HAP-1 (cell line): Measurements from ENCODE around the gene FOXP1.
"Not testable (repeated sequence)": the region's sequence is repeated elsewhere in the genome, so short reads cannot be mapped to it uniquely, and the experiment has no call there.

Experiments used
- DNase-seq, 2 experiments: peaks; one replicate each; pipeline ENCODE4 v3.0.0-alpha.2; 2016 to 2020; ENCODE audit warnings: low spot score in 2 of 2
- H3K27me3 ChIP-seq: fragments of 250-450 bp; sonication (Bioruptor Pico); 2 replicates; pipeline ENCODE4 v1.5.1; 2020; ENCODE audit warnings: low read depth, mild to moderate bottlenecking, moderate library complexity
- H3K36me3 ChIP-seq: fragments of 250-450 bp; sonication (Bioruptor Pico); replicated peaks from 2 replicates; pipeline ENCODE4 v1.5.1; 2020; ENCODE audit warnings: mild to moderate bottlenecking
- H3K4me1 ChIP-seq: fragments of 250-450 bp; sonication (Bioruptor Pico); 2 replicates; pipeline ENCODE4 v1.5.1; 2020; ENCODE audit warnings: mild to moderate bottlenecking
- H3K4me3 ChIP-seq: fragments of 250-450 bp; sonication (Bioruptor Pico); 2 replicates; pipeline ENCODE4 v1.5.1; 2020; ENCODE audit warnings: mild to moderate bottlenecking, moderate library complexity
- H3K9me3 ChIP-seq: fragments of 250-450 bp; sonication (Bioruptor Pico); 2 replicates; pipeline ENCODE4 v1.5.1; 2020; ENCODE audit warnings: mild to moderate bottlenecking, moderate library complexity
- in situ Hi-C: fragments of 300-500 bp; cut with MboI; formaldehyde crosslinking; loops from 3 replicates; pipeline ENCODE4 v1.14.3; 2020; ENCODE audit warnings: low sequenced_read_pairs, inconsistent platforms, mixed read lengths

The FOXP1 gene

DNA sequence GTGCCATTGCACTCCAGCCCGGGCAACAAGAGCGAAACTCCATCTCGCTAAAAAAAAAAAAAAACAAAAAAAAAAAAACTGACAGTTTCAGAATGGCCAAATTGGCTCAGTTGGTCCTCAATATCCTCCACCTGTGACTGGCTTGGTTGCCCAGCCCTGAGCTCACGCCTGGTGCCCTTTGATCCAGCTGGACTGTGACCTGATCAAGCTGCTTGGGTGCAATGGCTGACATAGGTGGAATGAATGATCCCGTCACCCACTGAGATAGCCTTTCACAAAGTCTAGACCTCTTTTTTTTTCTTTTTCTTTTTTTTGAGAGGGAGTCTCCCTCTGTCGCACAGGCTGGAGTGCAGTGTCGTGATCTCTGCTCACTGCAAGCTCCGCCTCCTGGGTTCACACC lies 254.6 kb downstream of the FOXP1 start:
- Histone ChIP-seq H3K9me3 (no peaks in the 10 kb centered on the region), H3K36me3 (no peaks in the 10 kb centered on the region), H3K4me1 (no peaks in the 10 kb centered on the region), H3K4me3 (no peak overlapping the region), H3K27me3 (no peaks in the 10 kb centered on the region)
- no peak for DNase-seq
- in situ Hi-C loops = no loop called here

DNA sequence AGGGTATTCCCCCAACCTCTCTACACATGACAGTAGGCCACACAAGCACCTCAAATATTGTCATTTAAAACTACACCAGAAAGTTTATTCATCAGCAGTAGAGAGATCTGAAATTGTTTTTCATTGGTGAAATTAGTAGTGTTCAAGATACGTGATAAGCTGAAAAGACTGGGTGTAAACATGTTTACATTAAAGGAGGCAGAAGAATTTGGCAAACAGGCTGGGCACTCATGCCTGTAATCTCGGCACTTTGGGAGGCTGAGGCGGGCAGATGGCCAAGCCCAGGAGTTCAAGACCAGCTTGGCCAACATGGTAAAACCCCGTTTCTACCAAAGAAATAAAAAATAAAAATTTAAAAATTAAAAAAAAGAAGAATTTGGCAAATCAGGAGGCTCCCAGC lies 255.6 kb downstream of the FOXP1 start:
- Histone ChIP-seq H3K4me1 (no peaks in the 10 kb centered on the region), H3K36me3 (no peaks in the 10 kb centered on the region), H3K27me3 (no peaks in the 10 kb centered on the region), H3K4me3 (no peak overlapping the region), H3K9me3 (no peaks in the 10 kb centered on the region)
- in situ Hi-C loops = no loop called here
- no peak for DNase-seq

DNA sequence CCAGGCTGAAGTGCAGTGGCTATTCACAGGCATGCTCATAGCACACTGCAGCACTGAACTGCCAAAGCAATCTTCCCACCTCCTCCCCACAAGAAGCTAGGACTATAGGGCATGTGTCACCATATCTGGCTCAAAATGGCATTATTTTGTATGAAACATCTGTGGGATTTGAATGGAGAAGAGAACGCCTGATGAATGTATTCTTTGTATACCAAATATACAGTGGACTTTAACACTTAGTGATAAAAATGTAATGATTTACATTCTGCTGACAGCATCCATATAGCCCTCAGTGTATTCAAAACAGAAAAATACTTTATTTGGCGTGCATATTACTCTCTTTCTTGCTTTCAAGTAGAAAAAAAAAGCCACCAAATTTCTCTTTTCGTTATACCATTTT lies 257.8 kb downstream of the FOXP1 start:
- Histone ChIP-seq H3K27me3 (no peaks in the 10 kb centered on the region), H3K4me3 (no peak overlapping the region), H3K9me3 (no peaks in the 10 kb centered on the region), H3K4me1 (no peaks in the 10 kb centered on the region), H3K36me3 (no peaks in the 10 kb centered on the region)
- DNase-seq = no peak
- in situ Hi-C loops = no loop called here

- in situ Hi-C loops = not testable (repeated sequence)
Observed at GRCh38 chr3:71324224-71324623, 259.3 kb downstream of the FOXP1 start.

DNA sequence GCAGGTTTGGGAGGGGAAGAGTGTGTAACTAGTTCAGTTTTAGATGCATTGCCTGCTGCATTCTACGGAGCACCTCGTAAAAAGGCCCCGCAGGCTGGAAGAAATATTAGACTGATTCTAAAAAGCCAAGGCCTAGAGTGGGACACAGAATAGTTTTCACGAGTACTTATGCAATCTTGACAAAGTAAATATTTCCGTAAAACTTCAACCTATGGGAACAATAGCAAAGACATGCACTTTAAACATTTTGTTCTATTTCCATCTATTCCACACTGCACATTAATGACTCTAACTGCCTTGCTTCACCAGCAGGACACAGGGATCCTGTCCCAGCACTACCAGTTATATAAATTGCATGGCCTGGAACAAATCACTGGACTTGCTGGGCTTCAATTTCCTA lies 260.0 kb downstream of the FOXP1 start:
- Histone ChIP-seq H3K36me3 (no peaks in the 10 kb centered on the region), H3K4me3 (no peak overlapping the region), H3K9me3 (no peaks in the 10 kb centered on the region), H3K4me1 (no peaks in the 10 kb centered on the region), H3K27me3 (no peaks in the 10 kb centered on the region)
- DNase-seq = no peak
- in situ Hi-C loops = no loop called here

More at GRCh38 chr3:71324224-71324623, 259.3 kb downstream of the FOXP1 start:
- not testable (repeated sequence) for H3K27me3 ChIP-seq, DNase-seq, H3K4me1 ChIP-seq, H3K4me3 ChIP-seq, H3K36me3 ChIP-seq, H3K9me3 ChIP-seq

DNA sequence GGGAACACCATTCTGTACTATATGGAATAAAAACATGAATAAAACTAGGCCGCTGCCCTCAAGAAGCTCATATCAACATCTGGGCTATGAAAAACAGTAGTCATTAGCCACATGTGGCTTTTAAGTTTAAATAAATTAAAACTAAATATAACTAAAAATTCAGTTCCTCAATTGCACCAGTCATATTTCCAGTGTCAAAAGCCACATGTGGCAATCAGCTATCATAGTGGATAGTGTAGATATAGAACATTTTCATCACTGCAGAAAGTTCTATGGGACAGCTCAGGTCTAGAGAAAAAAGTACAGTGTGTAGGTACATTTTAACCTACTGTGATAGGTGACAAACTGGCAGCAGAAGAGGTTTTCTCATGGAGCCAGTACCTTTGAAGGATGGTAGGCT lies 261.4 kb downstream of the FOXP1 start:
- Histone ChIP-seq H3K4me1 (no peaks in the 10 kb centered on the region), H3K36me3 (no peaks in the 10 kb centered on the region), H3K4me3 (no peak overlapping the region), H3K9me3 (no peaks in the 10 kb centered on the region), H3K27me3 (no peaks in the 10 kb centered on the region)
- DNase-seq = no peak
- in situ Hi-C loops = no loop called here

- H3K27me3 ChIP-seq = no peaks in the 10 kb centered on the region
- H3K9me3 ChIP-seq = no peaks in the 10 kb centered on the region
- no peaks in the 10 kb centered on the region for H3K36me3 ChIP-seq
- no peak for DNase-seq
- in situ Hi-C loops = no loop called here
- no peak overlapping the region for H3K4me3 ChIP-seq
- H3K4me1 ChIP-seq = no peaks in the 10 kb centered on the region
Observed at GRCh38 chr3:71319771-71320170, 263.8 kb downstream of the FOXP1 start.

- no peak for DNase-seq
- Histone ChIP-seq H3K4me3 (no peak overlapping the region), H3K4me1 (no peaks in the 10 kb centered on the region), H3K27me3 (no peaks in the 10 kb centered on the region), H3K36me3 (no peaks in the 10 kb centered on the region), H3K9me3 (no peaks in the 10 kb centered on the region)
- in situ Hi-C loops = no loop called here
Observed at GRCh38 chr3:71318458-71318827, 265.1 kb downstream of the FOXP1 start.

DNA sequence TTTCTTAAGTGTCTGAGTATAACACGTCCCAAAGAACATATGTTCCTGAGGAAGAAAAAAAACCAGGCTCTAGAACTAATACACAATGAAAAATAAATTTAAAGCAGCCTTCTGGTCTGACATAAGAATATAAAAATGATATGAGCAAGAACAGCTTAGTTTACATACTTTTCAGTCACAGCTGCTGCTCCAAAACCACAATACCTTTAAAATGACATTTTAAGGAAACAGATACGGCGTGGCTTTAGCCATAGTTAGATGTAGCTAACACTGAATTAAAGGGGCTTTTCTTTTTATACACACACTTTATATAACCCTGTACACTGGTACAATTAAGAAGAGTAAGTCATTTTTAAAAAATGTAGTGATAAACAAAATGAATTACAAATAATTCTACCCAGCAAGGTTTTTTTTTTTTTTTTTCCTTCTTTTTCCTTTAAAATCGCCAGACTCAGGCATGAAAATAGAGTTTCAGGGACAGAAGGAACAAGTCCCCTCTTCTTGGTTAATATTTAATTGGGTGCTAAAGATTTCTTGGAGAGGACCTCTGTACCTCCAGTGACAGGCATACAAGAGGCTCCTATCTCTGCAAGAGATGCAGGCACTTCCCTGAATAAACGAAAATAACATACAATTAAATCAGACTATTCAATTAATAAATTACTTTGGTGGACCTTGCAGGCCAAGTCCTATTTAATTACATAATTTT lies 265.6 kb downstream of the FOXP1 start:
- H3K4me1 ChIP-seq = no peaks in the 10 kb centered on the region
- H3K9me3 ChIP-seq = no peaks in the 10 kb centered on the region
- no peaks in the 10 kb centered on the region for H3K36me3 ChIP-seq
- H3K27me3 ChIP-seq = no peaks in the 10 kb centered on the region
- no peak for DNase-seq
- no peak overlapping the region for H3K4me3 ChIP-seq
- in situ Hi-C loops = no loop called here

DNA sequence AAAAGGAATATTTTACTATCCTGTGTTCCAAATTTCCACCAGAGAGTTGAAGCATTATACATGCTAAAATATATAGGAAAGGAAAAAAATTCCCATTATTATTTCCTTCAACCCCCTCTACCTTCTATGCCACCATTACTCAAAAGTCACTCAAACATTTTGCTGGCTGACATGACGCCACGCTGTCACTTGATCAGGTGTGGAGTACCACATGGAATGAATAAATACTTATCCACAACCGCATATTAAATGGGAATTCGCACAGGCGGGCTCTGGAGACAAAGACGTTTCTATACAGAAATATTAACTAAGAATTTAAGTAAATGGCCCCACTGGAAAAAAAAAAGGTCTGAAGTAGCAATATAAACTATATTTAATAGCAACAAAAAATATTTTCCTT lies 266.4 kb downstream of the FOXP1 start:
- no peaks in the 10 kb centered on the region for H3K4me1 ChIP-seq
- no peak for DNase-seq
- H3K36me3 ChIP-seq = no peaks in the 10 kb centered on the region
- H3K27me3 ChIP-seq = no peaks in the 10 kb centered on the region
- no peak overlapping the region for H3K4me3 ChIP-seq
- in situ Hi-C loops = no loop called here
- H3K9me3 ChIP-seq = no peaks in the 10 kb centered on the region

GRCh38 chr3:71316066-71316777 lies 267.3 kb downstream of the FOXP1 start:
- in situ Hi-C loops = no loop called here
- no peak for DNase-seq
- Histone ChIP-seq H3K9me3 (no peaks in the 10 kb centered on the region), H3K4me1 (no peaks in the 10 kb centered on the region), H3K27me3 (no peaks in the 10 kb centered on the region), H3K36me3 (no peaks in the 10 kb centered on the region), H3K4me3 (no peak overlapping the region)

DNA sequence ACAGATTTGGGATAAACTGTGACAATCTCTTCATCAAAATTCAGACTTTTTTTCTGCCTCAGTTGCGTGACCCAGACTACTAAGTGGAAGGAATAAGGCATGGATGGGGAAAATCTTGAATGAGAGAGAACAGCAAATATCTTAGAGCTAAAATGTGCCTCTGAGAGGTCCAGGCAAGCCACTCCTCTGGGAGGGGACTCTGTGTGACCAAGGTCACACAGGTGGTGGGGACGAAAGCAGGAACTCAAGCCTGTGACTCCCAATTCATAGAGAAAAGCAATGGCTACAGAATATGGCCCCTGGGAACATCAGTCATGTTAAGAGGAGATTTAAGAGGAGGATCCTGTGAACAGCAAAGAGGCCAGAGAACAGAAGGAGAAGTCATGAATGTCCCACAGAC lies 268.1 kb downstream of the FOXP1 start:
- Histone ChIP-seq H3K36me3 (no peaks in the 10 kb centered on the region), H3K9me3 (no peaks in the 10 kb centered on the region), H3K27me3 (no peaks in the 10 kb centered on the region), H3K4me3 (no peak overlapping the region), H3K4me1 (no peaks in the 10 kb centered on the region)
- in situ Hi-C loops = no loop called here
- no peak for DNase-seq

GRCh38 chr3:71313844-71314243 lies 269.7 kb downstream of the FOXP1 start:
- in situ Hi-C loops = no loop called here
- no peaks in the 10 kb centered on the region for H3K27me3 ChIP-seq
- H3K4me3 ChIP-seq = no peak overlapping the region
- no peaks in the 10 kb centered on the region for H3K9me3 ChIP-seq
- no peak for DNase-seq
- peaks cover 10% of the 10 kb centered on the region for H3K4me1 ChIP-seq
- H3K36me3 ChIP-seq = no peaks in the 10 kb centered on the region

GRCh38 chr3:71312461-71312860 lies 271.1 kb downstream of the FOXP1 start:
- H3K4me3 ChIP-seq = no peak overlapping the region
- H3K27me3 ChIP-seq = no peaks in the 10 kb centered on the region
- no peaks in the 10 kb centered on the region for H3K9me3 ChIP-seq

GRCh38 chr3:71311661-71312046 lies 271.9 kb downstream of the FOXP1 start:
- peaks cover 23% of the 10 kb centered on the region for H3K4me1 ChIP-seq
- no peaks in the 10 kb centered on the region for H3K9me3 ChIP-seq
- DNase-seq = no peak
- no peak overlapping the region for H3K4me3 ChIP-seq
- H3K27me3 ChIP-seq = no peaks in the 10 kb centered on the region
- in situ Hi-C loops = no loop called here
- H3K36me3 ChIP-seq = no peaks in the 10 kb centered on the region

More at GRCh38 chr3:71312461-71312860, 271.1 kb downstream of the FOXP1 start:
- in situ Hi-C loops = no loop called here
- DNase-seq = no peak
- H3K36me3 ChIP-seq = no peaks in the 10 kb centered on the region
- peaks cover 22% of the 10 kb centered on the region for H3K4me1 ChIP-seq
